Measurements from ENCODE around the gene RERG.

The RERG gene

DNA sequence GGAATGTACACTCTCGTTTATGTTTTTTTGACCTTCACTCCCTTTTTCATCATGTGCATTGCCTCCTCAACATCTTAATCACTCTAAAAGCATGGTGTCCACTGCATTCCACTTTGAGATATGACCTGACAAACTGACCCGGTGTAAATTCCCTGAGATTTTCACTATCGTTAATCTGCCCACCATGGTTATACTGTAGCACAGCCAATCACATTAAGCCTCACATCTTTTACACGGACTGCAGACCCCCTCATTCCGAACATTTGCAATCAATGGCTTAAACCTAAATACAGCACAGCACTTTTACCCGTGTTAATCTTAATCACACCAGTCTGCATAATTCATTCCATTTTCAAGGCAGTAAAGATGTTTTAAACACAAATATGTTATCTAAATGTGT is 2.4 kb downstream of the RERG start:
- no peak for DNase-seq (ENCODE audit: low read depth)

DNA sequence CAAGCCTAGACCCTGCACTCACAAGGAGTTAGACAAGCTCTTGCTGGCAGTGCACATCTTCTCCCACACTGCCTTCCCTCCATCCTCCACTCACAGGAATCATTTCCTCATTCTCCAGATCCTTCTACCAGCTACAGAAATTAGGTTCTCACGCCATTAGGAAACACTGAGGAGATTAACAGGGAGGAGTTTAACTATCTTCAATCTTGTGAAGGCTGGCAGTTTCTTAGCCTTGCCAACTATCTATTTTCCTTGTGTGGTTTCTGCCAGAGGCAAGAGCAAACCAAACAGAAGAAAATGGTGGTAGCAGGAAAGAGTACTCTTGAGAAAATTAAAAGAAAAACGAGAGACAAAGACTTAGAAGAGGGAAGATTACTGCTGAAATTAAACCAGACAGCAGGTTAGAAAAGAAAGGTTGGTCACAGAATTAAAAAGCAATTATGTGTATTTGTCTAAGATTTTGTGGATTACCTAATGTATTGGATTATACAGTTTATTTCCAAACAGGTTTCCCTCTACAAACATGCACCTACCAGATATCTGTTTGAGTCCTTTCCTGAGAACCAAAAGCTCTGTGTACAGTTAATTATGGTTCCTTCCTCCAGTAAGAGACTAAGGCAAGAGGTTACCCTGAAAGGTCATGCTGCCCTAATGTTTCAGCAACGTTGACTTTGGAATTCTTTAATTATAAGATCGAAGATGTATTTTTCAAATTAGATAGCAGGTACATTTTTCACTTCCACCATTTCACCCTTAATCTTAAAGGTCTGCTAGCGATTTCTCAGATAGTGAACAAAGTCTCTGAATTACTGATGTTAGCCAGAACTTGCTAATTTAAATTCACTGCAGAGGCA is 5.0 kb downstream of the RERG start:
- no peak for DNase-seq (ENCODE audit: low read depth)

DNA sequence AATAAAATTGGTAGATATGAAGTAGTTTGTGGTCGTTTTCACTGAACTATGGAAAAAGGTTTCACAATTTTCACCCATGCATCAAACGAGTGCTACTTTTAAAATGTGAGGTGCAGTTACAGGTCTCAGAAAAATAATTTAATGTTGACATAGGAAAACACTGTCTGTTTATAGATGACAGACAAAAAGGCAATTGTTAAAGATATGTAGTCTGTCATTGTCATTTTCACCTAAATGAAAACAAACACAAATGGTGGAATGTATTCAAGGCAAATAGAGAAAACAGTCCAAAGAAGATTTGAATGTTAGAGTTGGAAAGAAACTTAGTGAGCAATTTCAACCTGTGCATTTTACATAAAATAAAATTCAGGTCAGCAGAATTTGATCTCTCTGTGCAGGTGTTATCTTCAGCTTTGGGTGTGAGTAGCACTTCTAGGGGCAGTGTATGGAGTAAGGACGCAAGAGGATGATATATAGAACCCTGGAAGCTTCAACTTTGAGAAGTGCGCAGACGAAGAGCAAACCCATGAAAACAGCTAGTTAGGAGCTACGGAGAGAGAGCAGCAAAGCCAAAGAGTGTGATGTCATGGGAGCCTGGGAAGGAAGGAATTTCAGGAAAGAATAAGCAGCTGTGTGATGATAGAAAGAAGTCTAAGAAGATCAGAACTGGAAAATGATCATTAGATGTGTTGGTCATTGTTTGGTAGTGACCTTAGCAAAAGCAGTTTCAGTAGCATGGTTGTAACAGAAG is 6.2 kb downstream of the RERG start:
- no peak for DNase-seq (ENCODE audit: low read depth)

DNA sequence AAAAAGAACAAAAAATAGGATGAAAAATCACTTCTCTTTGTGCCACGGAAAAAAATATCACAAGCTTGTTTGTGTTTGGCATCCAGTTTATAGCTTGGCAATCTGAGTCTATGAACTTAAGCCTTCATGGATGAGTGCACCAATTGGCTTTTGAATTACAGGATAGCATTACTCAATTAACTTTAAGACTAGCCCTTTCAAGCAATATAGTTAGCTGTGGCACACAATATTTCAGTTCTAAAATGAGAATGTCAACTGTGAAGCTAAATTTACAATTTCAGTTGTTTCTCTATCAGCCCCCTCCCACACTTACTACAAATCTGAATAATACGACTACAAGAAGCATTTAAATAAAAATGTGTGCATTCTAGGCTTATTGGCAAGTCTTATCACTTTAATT is 8.3 kb downstream of the RERG start:
- no peak for DNase-seq (ENCODE audit: low read depth)

DNA sequence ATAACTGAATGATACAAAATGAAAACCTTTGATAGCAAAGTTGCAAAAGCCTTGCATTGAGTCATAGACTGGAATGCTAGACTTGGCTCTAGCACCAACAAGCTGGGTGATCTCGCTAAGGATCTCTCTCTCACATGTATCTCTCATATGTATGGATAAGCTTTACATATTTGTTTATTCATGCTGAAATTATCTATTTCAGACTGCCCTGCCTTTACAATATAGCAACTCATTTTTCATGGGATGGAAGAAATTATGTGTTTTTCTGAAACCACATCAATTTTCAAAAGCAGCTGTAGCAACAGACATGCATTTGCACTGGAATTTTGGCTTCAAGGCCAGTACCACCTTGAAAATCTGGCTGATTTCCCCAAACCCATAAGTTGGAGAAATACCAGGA is 11.4 kb downstream of the RERG start:
- no peak for DNase-seq (ENCODE audit: low read depth)

DNA sequence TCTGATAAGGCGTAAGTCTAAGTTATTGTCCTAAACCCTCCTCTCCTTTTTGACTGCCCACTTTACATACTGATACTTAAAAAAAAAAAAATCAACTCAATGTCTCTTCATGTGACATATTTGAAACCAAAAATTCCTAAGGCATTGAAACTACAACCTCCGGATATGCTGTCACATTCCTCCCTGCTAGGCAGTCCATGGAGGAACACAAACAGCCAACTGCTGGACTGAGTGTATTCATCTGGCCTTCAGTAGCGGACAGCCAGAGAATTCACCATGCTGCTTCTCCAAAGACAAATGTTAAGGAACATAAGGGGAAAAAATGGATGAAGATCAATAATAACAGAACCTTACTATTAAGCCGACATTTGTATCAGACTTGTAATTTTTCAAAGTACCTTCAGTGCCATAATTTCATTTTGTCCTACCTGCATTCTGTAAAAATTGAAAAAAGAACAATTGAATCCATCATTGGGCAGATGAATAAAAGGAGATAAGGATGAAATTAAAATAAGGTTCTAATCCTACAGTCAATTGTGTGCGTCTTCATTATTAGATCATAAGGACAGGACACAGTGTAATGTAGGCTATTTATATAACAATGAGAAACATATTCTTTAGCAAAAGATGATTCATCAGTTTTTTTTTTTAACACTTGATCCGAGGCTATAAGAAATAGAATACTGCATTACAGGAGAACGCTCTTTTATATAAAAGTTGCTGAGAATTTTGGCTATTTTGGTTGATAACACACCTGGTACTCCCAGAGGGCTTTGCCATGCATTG is 12.2 kb downstream of the RERG start:
- no peak for DNase-seq (ENCODE audit: low read depth)

DNA sequence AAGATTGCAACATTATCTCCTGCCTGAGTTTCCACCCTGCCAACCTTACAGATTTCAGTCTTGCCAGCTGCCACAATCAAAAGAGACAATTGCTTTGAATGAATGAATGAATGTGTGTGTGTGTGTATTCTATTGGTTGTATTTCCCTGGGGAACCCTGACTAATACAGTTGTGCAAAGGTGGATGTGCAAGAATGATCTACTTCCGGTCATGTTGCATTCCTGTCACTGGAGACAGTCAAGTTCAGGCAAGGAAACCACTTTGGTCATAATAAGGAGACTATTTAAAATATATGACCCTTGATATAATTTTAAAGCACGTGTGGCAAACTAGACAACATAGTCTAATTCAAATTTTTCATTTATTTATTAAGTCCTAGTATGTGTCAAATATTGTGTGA is 13.1 kb downstream of the RERG start:
- no peak for DNase-seq (ENCODE audit: low read depth)

DNA sequence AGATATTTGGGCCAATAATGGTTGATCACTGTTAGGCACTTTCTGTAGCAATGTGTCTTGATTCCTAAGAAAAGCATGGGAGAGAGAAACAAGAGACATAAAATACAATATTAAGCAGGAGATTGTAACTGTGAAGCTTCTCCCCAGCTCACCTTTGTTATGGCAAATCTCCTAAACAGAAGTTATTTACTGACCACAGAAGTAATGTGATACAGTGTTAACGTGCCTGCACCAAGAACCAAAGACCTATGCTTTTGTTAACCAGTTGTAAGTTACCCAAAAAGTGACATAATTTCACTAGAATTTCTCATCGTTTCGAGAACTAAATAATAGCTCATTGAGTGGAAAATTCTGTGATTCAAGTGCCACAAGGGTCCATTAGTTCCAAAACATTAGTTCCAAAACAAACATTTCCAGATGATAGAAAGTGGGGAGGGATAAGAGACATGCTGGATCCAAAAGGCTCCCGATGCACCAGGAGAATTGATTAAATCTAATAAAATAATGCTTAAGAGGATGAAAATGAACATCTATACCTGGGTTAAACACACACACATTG is 14.3 kb downstream of the RERG start:
- no peak for DNase-seq (ENCODE audit: low read depth)

DNA sequence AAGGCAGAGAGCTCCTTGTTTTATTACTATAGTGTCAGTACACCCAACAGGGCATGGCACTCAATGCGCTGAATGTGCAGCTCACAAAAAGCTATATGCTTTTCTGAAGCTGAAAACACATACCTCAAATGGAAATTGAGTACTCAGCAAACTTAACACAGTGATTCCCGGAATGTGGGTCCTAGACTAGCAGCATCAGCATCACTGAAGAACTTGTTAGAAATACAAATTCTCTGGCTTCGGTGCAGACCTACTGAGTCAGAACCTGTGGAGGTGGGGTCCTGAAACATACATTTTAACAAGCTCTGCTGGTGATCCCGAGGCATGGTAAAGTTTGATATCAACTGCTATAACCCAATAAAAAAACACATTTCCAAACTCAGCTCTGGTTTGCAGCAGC is 14.9 kb downstream of the RERG start:
- no peak for DNase-seq (ENCODE audit: low read depth)

DNA sequence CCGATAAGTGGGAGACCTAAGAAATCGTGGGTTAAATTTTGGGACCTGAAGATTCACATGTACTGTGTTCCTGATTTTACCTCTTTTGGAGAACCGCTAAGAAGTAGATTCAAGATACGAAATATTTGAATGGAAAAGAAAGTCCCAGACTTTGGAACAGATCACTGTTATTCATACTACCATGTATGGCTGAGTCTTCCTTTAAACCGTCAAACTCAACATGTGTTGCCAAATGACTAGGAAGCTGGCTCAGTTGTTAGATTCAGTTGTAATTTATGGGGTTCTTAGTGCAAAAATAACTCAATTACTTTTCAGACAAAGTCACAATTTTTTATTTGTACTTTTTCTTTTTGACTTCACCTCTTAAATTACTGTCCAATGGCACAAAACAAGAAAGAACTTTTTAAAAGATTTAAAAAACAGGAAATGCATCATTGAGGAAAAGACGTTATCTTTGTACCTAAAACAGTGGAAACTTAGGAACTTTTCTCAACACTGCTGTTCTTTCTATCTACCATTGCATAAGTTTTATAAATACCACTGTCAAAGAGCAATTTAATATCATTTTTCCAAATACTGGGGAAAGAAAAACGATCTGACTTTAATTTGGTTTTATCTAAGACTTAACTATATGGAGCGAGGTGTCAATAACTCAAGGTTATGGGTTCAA is 15.7 kb downstream of the RERG start:
- DNase-seq (ENCODE audit: low read depth): no peak

DNA sequence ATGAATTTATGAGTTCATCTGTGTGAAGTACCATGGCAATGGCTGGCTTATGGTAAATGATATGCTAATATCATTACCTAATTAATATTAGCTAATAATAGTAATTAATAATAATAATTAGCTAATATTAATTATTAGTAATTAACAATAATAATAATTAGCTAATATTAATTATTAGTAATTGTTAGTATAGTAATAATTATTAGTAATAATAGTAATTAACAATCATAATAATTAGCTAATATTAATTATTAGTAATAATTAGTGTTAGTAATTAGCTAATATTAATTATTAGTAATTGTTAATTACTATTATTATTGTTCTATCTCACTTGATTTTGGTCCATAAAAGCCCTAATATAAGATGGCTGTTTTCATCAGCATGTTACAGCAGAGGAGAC is 19.8 kb downstream of the RERG start:
- DNase-seq (ENCODE audit: low read depth): no peak

DNA sequence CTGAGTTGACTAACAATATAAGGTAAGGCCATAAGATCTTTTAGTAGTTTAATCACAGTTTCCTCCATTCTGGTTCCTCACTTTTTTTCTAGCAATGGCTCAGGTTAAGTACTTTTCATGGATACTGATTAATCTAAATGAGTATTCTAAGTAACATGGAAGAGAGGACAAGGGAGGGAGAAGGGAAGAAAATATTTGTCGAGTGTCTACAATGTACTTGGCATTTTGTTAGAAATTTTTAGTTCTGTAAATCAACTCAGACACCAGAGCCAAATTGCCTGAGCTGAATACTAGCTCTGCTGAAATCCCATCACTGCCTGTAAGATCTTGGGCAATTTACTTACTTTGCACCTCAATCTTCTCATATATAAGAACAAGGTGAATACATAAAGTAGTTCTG is 20.2 kb downstream of the RERG start:
- DNase-seq (ENCODE audit: low read depth): no peak

DNA sequence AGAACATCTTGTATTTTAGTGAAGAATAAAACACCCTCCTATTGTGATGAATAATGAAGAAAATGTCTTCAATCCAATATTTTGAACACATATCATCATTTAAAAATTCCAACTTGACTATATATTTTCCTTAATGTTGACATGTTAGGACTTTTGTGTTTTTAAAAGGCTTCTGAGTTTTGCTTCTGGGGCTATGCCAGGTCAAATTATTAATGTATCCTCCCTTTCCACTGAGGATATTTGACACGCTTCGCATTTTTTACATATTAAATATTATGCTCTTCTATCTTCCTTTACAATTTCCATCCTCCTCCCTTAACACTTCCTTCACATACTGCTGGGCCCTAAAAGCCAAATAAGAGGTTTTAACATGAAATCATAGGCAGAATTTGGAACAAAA is 20.6 kb downstream of the RERG start:
- DNase-seq (ENCODE audit: low read depth): no peak

DNA sequence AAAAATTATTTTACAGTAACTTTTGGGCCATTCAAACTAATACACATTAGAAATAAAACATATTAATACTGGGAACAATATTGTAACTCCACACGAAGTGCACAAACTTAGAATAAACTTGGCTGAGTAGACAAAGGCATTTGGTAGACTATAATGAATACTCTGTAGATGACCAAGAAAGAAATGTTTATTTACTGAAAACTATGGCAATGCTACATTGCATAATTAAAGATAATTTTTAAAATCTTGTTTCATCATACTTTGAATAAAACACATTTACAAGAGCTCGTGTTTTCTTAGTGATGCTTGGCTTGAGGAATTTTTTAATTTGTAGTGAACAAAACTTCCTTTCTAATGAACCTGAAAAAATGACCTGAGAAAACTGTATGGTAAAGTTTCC is 21.3 kb downstream of the RERG start:
- DNase-seq (ENCODE audit: low read depth): no peak

DNA sequence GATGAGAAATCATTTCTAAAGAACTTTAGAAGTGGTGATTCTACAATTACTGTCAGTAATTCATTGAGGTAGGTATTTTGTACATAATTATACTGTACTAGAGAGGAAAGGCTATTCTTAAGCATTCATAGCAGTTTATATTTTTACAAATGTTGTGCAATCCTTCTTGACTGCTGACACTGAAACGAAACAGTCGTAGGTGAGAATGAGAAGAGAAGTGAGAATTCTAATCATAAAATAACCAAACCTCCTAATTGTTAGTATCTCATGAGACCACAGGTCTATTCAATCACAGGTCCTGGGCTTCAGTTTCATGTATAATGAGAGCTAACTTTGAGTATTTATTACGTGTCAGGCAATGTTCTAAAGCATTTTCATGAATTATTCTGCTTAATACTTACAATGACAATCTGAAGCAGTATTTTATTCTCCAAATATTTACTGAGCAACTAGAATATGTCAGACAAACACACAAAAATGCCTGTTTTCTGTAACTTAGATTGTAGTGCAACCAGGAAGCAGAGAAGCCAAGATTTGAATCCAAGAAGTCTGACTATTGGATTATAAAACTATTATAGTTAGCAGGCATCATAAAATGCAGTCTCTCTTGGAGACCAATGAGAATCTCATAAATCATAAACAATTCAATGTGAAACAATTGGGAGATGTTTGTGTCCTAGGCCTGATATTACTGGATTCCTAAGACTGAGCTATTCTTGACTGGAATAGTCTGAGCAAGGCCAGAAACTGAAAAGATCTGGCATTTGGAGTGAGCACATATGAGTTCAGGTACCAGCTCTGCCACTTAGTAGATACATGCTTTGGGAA is 24.3 kb downstream of the RERG start:
- DNase-seq (ENCODE audit: low read depth): no peak

DNA sequence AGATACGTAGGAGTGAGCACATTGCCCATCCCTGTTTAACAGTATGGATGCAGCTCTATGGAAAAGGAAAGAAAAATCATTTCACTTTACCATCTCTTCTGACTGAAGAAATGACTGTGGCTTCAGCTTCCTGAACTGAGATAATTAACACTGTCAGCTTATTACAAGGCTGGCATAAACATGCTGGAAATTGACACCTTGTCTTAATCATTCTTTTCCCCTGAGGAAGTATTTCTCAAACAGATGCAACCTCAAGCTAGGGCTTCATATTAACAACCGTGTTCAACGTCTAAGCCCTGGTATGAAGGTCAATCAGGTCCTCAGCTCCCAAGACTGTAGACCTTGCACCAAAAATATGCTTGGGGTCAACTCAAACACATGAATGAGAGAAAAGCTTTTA is 25.0 kb downstream of the RERG start:
- no peak for DNase-seq (ENCODE audit: low read depth)

DNA sequence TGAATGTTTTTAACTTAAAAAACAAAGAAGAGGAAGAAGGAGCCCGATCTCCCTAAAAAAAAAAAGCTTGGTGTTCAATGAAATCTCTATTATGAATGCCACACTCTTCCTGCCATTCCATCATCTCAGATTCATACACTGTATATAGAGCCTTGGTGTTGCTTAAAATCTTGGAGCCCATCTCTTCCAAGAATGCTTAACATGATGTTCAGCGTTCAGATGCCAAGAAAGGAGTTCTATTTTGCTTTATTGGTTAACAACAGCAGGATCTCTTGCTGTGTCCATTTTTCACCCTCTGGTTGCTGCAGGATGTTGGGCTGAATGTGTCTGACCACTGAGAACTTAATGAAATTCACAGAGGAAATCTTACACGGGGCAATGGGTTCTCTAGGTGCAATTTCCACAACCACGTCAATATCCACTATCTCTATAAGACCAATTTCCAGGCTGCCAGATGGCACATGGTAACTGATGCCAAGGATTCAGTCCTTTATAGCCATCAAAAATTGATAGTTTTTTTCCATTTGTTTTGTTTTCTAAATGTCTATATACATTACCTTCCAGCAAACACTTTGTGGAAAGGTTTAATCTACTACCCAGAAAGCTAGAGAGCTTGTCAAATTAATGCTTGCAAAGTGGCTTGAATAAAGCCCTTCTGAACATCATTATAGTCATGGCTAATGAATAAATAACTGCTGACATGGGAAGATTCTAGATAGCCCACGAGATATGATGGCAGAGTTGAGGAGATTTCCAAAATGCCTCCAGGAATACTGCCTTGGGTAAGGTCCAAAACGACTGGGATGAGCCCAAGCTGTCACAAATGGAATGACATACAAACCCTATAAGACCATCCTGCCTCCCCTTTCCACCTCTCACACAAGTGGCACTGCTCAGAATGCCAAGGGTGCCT is 26.5 kb downstream of the RERG start:
- DNase-seq (ENCODE audit: low read depth): no peak

DNA sequence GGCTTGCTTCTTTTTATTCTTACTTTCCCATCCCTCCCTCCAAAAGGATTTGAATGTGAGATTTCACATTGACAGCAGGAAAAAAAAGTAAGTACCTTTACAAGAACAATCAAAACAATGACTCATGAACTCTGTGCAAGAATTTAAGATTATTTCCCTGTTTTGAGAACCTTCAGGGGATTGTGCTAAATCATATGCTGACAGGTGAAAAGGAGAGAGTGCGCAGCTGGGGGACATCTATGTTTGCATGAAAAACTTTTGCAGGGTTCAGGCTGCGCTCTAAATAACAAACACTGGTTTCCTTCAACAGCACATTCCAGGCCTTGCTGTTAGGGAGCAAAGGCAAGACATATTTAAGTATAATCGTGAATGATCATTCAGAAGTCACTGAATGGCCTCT is 27.3 kb downstream of the RERG start:
- no peak for DNase-seq (ENCODE audit: low read depth)

DNA sequence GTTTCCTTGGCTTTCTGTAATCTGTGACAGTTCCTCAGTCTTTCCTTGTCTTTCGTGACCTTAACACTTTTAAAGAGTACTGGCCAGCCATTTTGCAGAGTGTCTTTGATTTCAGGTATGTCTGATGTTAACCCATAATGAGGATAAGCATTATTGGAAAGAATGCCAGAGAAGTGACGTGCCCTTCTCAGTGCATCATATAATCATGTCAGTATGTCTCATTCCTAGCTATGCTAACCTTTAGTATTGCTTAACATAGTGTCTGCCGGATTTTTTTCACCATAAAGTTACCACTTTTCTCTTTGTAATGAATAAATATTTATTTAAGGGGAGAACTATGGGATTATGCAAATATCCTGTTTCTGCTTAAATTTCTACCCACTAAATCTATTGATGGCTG is 28.5 kb downstream of the RERG start:
- DNase-seq (ENCODE audit: low read depth): no peak

DNA sequence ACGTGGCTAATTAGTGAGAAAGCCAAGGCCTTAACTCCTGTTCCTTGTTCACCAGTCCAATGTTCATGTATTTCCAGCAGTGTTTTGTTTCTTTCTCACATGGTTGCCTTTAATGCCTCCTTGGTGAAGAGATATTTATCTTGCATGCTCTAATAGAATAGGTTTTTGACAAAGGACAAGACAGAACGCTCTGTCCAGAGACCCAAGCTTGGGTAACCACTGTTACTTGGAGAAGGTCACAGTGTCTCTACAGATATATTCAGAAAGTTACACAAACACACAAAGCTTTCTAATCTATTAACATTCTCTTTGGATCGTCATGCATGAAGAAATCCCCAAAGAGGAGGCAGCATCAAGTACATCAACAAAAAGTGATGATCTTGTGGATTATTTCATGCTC is 33.1 kb downstream of the RERG start:
- DNase-seq (ENCODE audit: low read depth): no peak

Data from activated T-helper 1 cell treated with Interleukin-2 at 50 U/mL for 16 hours (primary cell).